Liver (tissue), 9 donors: ENCODE measurements around the gene BATF. TPM values are rescaled to one million over a fixed set of nuclear protein-coding genes. Genes with fewer than 3 reads are reported as not detected.

Source experiments
- DNase-seq: peaks from one replicate; pipeline ENCODE4 v3.0.0-alpha.2; 2017; ENCODE audit warnings: low spot score
- H3K27ac ChIP-seq, 2 donors: one replicate each; pipeline ENCODE4 v1.7.0; 2013; ENCODE audit warnings: inconsistent platforms in 2 of 2, low read length in 2 of 2, control low read depth in 1 of 2, low read depth in 1 of 2, mild to moderate bottlenecking in 1 of 2
- H3K27me3 ChIP-seq, 4 donors: one replicate each; pipeline versions ENCODE4 v1.6.1 to v1.7.0; 2013; ENCODE audit warnings: low read length in 3 of 4, inconsistent platforms in 1 of 4, mild to moderate bottlenecking in 1 of 4, moderate library complexity in 1 of 4; ENCODE audit not compliant: control insufficient read depth in 4 of 4, insufficient read depth in 4 of 4
- H3K36me3 ChIP-seq, 4 donors: one replicate each; pipeline versions ENCODE4 v1.6.1 to v1.7.0; 2013; ENCODE audit warnings: low read length in 3 of 4, mild to moderate bottlenecking in 3 of 4, low read depth in 1 of 4, moderate library complexity in 1 of 4; ENCODE audit not compliant: control insufficient read depth in 4 of 4, insufficient read depth in 3 of 4
- H3K4me1 ChIP-seq, 4 donors: one replicate each; pipeline versions ENCODE4 v1.6.1 to v1.7.0; 2013; ENCODE audit warnings: low read length in 3 of 4, mild to moderate bottlenecking in 3 of 4, moderate library complexity in 1 of 4; ENCODE audit not compliant: control insufficient read depth in 4 of 4, insufficient read depth in 4 of 4
- H3K4me3 ChIP-seq, 3 donors: one replicate each; pipeline versions ENCODE4 v1.6.1 to v1.7.0; 2013; ENCODE audit warnings: low read length in 3 of 3, control low read depth in 1 of 3, low read depth in 1 of 3, mild to moderate bottlenecking in 1 of 3
- H3K9ac ChIP-seq, 2 donors: one replicate each; pipeline ENCODE4 v1.7.0; 2013; ENCODE audit warnings: low read length in 2 of 2, mild to moderate bottlenecking in 2 of 2, moderate library complexity in 2 of 2, control low read depth in 1 of 2, low read depth in 1 of 2
- H3K9me3 ChIP-seq, 4 donors: one replicate each; pipeline versions ENCODE4 v1.6.1 to v1.7.0; 2013; ENCODE audit warnings: low read length in 3 of 4; ENCODE audit not compliant: control insufficient read depth in 4 of 4
- ATF3 ChIP-seq: IDR thresholded peaks from 2 replicates; pipeline ENCODE4 v1.6.1; 2016; ENCODE audit warnings: antibody characterized with exemption
- CTCF ChIP-seq: fragments of 150-350 bp; IDR thresholded peaks from 2 replicates; pipeline ENCODE4 v1.5.1; 2017; ENCODE audit warnings: improper control_type of control experiment, low read depth, low read length; ENCODE audit not compliant: missing input control
- EGR1 ChIP-seq, 2 donors: IDR thresholded peaks; 2 replicates each; pipeline ENCODE4 v1.6.1; 2016 to 2018; ENCODE audit warnings: antibody characterized with exemption in 2 of 2, low read depth in 2 of 2
- FOXA1 ChIP-seq: IDR thresholded peaks from 2 replicates; pipeline ENCODE4 v1.6.1; 2016; ENCODE audit warnings: antibody characterized with exemption
- FOXA2 ChIP-seq: IDR thresholded peaks from 2 replicates; pipeline ENCODE4 v1.6.1; 2016; ENCODE audit warnings: antibody characterized with exemption
- GABPA ChIP-seq, 2 donors: IDR thresholded peaks in 1 of 2; conservative IDR thresholded peaks in 1 of 2; 2 replicates each; pipeline ENCODE4 v1.6.1; 2016; ENCODE audit warnings: antibody characterized with exemption in 2 of 2, mild to moderate bottlenecking in 1 of 2, moderate library complexity in 1 of 2
- HNF4A ChIP-seq, 2 donors: conservative IDR thresholded peaks; 2 replicates each; pipeline ENCODE4 v1.6.1; 2016; ENCODE audit warnings: antibody characterized with exemption in 2 of 2, mild to moderate bottlenecking in 2 of 2
- HNF4G ChIP-seq: IDR thresholded peaks from 2 replicates; pipeline ENCODE4 v1.6.1; 2016; ENCODE audit warnings: antibody characterized with exemption
- JUND ChIP-seq, 2 donors: IDR thresholded peaks; 2 replicates each; pipeline ENCODE4 v1.6.1; 2016; ENCODE audit warnings: antibody characterized with exemption in 2 of 2
- MAX ChIP-seq: IDR thresholded peaks from 2 replicates; pipeline ENCODE4 v1.6.1; 2016; ENCODE audit warnings: antibody characterized with exemption
- NR2F2 ChIP-seq: IDR thresholded peaks from 2 replicates; pipeline ENCODE4 v1.6.1; 2016; ENCODE audit warnings: antibody characterized with exemption
- REST ChIP-seq: IDR thresholded peaks from 2 replicates; pipeline ENCODE4 v1.6.1; 2016; ENCODE audit warnings: antibody characterized with exemption, mild to moderate bottlenecking
- RXRA ChIP-seq, 2 donors: IDR thresholded peaks; 2 replicates each; pipeline ENCODE4 v1.6.1; 2017 to 2018; ENCODE audit warnings: antibody characterized with exemption in 2 of 2, mild to moderate bottlenecking in 1 of 2
- SP1 ChIP-seq: IDR thresholded peaks from 2 replicates; pipeline ENCODE4 v1.6.1; 2018; ENCODE audit warnings: antibody characterized with exemption, mild to moderate bottlenecking
- TAF1 ChIP-seq: conservative IDR thresholded peaks from 2 replicates; pipeline ENCODE4 v1.6.1; 2016; ENCODE audit warnings: antibody characterized with exemption, mild to moderate bottlenecking
- YY1 ChIP-seq: IDR thresholded peaks from 2 replicates; pipeline ENCODE4 v1.6.1; 2016; ENCODE audit warnings: antibody characterized with exemption, mild to moderate bottlenecking
- ZBTB33 ChIP-seq: IDR thresholded peaks from 2 replicates; pipeline ENCODE4 v1.6.1; 2016; ENCODE audit warnings: antibody characterized with exemption
- WGBS: extraction: QIAGEN DNeasy Blood & Tissue Kit; methylation state at CpG from one replicate; pipeline ENCODE4 v1.1.7; 2013; 5-methylcytosine and 5-hydroxymethylcytosine counted together
- polyA plus RNA-seq, 2 donors: library from polyadenylated mRNA; stranded (reverse) in 1 of 2; unstranded in 1 of 2; fragments of 200-250 nt in 1 of 2; fragments of >200 nt in 1 of 2; fragmentation: Nextera tagmentation in 1 of 2; extraction: Ambion mirVana in 1 of 2; gene quantifications; one replicate each; pipeline versions ENCODE4 v1.2.1 to v1.2.3, GENCODE V29; 2013 to 2015
- total RNA-seq, 2 donors: library from RNA; depleted of rRNA; stranded (reverse); fragments of >200 nt; gene quantifications; one replicate each; pipeline ENCODE4 v1.2.3, GENCODE V29; 2014
- donor health status: healthy.
- donor health status: healthy.
- donor health status: healthy.
- donor health status: healthy.
- donor health status: healthy.

The BATF gene
- total and polyA plus RNA-seq, 4 donors, result 0.77 to 2.1 (median 1.0) TPM

- no peak for TF ChIP-seq CTCF
- TF ChIP-seq FOXA2, result no peak
These were observed 3.7 kb downstream of the BATF start (continued) for GRCh38 chr14:75525969-75526368.

- TF ChIP-seq JUND (IDR thresholded peaks at IDR 0.05) (no peak), ZBTB33 (no peak), MAX (no peak), SP1 (no peak), YY1 (no peak)
- no peak overlapping the region for H3K9ac ChIP-seq
- 89% methylated on average over 8 of the region's 8 CpGs for WGBS
- H3K9me3 ChIP-seq, result no peaks in the 10 kb centered on the region
- DNase-seq, result no peak
- H3K27ac ChIP-seq, result no peak overlapping the region
- H3K27me3 ChIP-seq, result no peaks in the 10 kb centered on the region
- H3K36me3 ChIP-seq, result no peaks in the 10 kb centered on the region
- H3K4me1 ChIP-seq, result peaks cover 0 to 5% (median 0%) of the 10 kb centered on the region in 4 donors
- no peak overlapping the region for H3K4me3 ChIP-seq
These were observed 5.3 kb downstream of the BATF start for GRCh38 chr14:75527449-75528163.

- Histone ChIP-seq H3K36me3 (no peaks in the 10 kb centered on the region), H3K4me1 (peaks cover 0 to 12% (median 1%) of the 10 kb centered on the region in 4 donors), H3K9ac (no peak overlapping the region), H3K4me3 (no peak overlapping the region), H3K9me3 (no peaks in the 10 kb centered on the region), H3K27ac (no peak overlapping the region), H3K27me3 (no peaks in the 10 kb centered on the region)
- DNase-seq, result no peak
- WGBS, result 88% methylated on average over 3 of the region's 3 CpGs
- TF ChIP-seq FOXA1 (no peak), SP1 (no peak), ATF3 (no peak), FOXA2 (no peak), HNF4A (conservative IDR thresholded peaks at IDR 0.05) (no peak), GABPA (IDR thresholded peaks at IDR 0.05 in 1 of 2, conservative IDR thresholded peaks at IDR 0.05 in 1 of 2) (no peak), CTCF (no peak), TAF1 (no peak), ZBTB33 (no peak), HNF4G (no peak), JUND (IDR thresholded peaks at IDR 0.05) (no peak), EGR1 (IDR thresholded peaks at IDR 0.05; ENCODE audit: low read depth in 2 of 2) (no peak), MAX (no peak), RXRA (IDR thresholded peaks at IDR 0.05) (no peak), REST (no peak), NR2F2 (no peak)
These were observed 9.0 kb downstream of the BATF start for GRCh38 chr14:75531256-75531655.
